ENCODE results near the gene GNS. TPM values are rescaled to one million over a fixed set of nuclear protein-coding genes. Genes with fewer than 3 reads are reported as not detected.

Gene GNS
- total RNA-seq, 2 donors from 2014 or later = 107 to 125 TPM

GRCh38 chr12:64679487-64680001, 79.7 kb downstream of the GNS start:
- Histone ChIP-seq H3K4me1 (ENCODE audit: control insufficient read depth in 1 of 2, low read depth in 2 of 2) (peaks cover 68 to 98% of the 10 kb centered on the region in 2 donors), H3K36me3 (peaks cover 1% of the 10 kb centered on the region), H3K27me3 (replicated peaks; ENCODE audit: insufficient read depth) (no peaks in the 10 kb centered on the region), H3K4me3 (peak overlapping the region; percentile 58), H3K9me3 (no peaks in the 10 kb centered on the region), H3K27ac (peak overlapping the region; percentile 84 to 92)
- TF ChIP-seq, protein P1, sequence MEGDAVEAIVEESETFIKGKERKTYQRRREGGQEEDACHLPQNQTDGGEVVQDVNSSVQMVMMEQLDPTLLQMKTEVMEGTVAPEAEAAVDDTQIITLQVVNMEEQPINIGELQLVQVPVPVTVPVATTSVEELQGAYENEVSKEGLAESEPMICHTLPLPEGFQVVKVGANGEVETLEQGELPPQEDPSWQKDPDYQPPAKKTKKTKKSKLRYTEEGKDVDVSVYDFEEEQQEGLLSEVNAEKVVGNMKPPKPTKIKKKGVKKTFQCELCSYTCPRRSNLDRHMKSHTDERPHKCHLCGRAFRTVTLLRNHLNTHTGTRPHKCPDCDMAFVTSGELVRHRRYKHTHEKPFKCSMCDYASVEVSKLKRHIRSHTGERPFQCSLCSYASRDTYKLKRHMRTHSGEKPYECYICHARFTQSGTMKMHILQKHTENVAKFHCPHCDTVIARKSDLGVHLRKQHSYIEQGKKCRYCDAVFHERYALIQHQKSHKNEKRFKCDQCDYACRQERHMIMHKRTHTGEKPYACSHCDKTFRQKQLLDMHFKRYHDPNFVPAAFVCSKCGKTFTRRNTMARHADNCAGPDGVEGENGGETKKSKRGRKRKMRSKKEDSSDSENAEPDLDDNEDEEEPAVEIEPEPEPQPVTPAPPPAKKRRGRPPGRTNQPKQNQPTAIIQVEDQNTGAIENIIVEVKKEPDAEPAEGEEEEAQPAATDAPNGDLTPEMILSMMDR (IDR thresholded peaks at IDR 0.05) = no peak
- peak; percentile 55 for ATAC-seq (ENCODE audit: insufficient number of reproducible peaks, low FRiP score, low read depth)
- DNase-seq (ENCODE audit: low spot score) = peak; percentile 82

- no peak for ATAC-seq (ENCODE audit: insufficient number of reproducible peaks, low FRiP score, low read depth)
- DNase-seq (ENCODE audit: low spot score) = no peak
- H3K9me3 ChIP-seq = no peaks in the 10 kb centered on the region
- TF ChIP-seq, protein P1 (IDR thresholded peaks at IDR 0.05) = no peak
- H3K4me3 ChIP-seq = no peak overlapping the region
- H3K27me3 ChIP-seq (replicated peaks; ENCODE audit: insufficient read depth) = no peaks in the 10 kb centered on the region
- peaks cover 74 to 98% of the 10 kb centered on the region in 2 donors for H3K4me1 ChIP-seq (ENCODE audit: control insufficient read depth in 1 of 2, low read depth in 2 of 2)
- H3K27ac ChIP-seq = peak overlapping the region; percentile 84 to 92
- H3K36me3 ChIP-seq = no peaks in the 10 kb centered on the region
Measured at GRCh38 chr12:64678835-64679234, 80.4 kb downstream of the GNS start.

DNA sequence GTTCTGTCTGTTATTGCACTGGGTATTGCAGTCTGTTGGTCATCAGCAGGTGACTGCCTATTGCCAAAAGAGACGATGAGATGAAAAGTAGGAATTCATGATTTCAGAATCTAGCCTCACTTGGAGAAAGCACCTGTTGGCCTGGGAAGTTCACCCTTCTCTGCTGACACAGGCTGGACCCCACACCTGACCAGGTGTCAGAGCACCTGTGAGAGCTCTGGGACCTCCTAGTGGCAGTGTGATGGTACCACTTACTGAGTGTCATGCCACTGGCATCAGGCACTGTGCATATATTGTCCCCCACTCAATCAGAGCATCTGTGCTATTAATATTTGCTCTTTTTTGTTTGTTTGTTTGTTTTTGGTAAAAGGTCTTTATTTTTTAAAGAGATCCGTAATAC, 81.0 kb downstream of the GNS start:
- ATAC-seq (ENCODE audit: insufficient number of reproducible peaks, low FRiP score, low read depth) = no peak
- no peaks in the 10 kb centered on the region for H3K9me3 ChIP-seq
- H3K4me3 ChIP-seq = no peak overlapping the region
- H3K36me3 ChIP-seq = no peaks in the 10 kb centered on the region
- TF ChIP-seq, protein P1 (IDR thresholded peaks at IDR 0.05) = no peak
- H3K27me3 ChIP-seq (replicated peaks; ENCODE audit: insufficient read depth) = no peaks in the 10 kb centered on the region
- DNase-seq (ENCODE audit: low spot score) = no peak
- peaks cover 72 to 98% of the 10 kb centered on the region in 2 donors for H3K4me1 ChIP-seq (ENCODE audit: control insufficient read depth in 1 of 2, low read depth in 2 of 2)
- H3K27ac ChIP-seq = peak overlapping the region; percentile 84 to 92

GRCh38 chr12:64675795-64676194, 83.4 kb downstream of the GNS start:
- H3K9me3 ChIP-seq = no peaks in the 10 kb centered on the region
- H3K36me3 ChIP-seq = no peaks in the 10 kb centered on the region
- TF ChIP-seq, protein P1 (IDR thresholded peaks at IDR 0.05) = no peak
- H3K4me1 ChIP-seq (ENCODE audit: control insufficient read depth in 1 of 2, low read depth in 2 of 2) = peaks cover 72 to 96% of the 10 kb centered on the region in 2 donors
- DNase-seq (ENCODE audit: low spot score) (peak; percentile 71), ATAC-seq (ENCODE audit: insufficient number of reproducible peaks, low FRiP score, low read depth) (peak; percentile 76)
- peak overlapping the region; percentile 84 to 92 for H3K27ac ChIP-seq
- no peaks in the 10 kb centered on the region for H3K27me3 ChIP-seq (replicated peaks; ENCODE audit: insufficient read depth)
- no peak overlapping the region for H3K4me3 ChIP-seq

GRCh38 chr12:64674367-64674922, 84.8 kb downstream of the GNS start:
- Histone ChIP-seq H3K27ac (peak overlapping the region; percentile 78 to 92), H3K36me3 (no peaks in the 10 kb centered on the region), H3K27me3 (replicated peaks; ENCODE audit: insufficient read depth) (no peaks in the 10 kb centered on the region), H3K4me3 (no peak overlapping the region), H3K9me3 (no peaks in the 10 kb centered on the region), H3K4me1 (ENCODE audit: control insufficient read depth in 1 of 2, low read depth in 2 of 2) (peaks cover 76 to 96% of the 10 kb centered on the region in 2 donors)
- ATAC-seq (ENCODE audit: insufficient number of reproducible peaks, low FRiP score, low read depth) (no peak), DNase-seq (ENCODE audit: low spot score) (no peak)
- TF ChIP-seq, protein P1 (IDR thresholded peaks at IDR 0.05) = no peak

All from thoracic aorta (tissue), 2 donors.